Stomach smooth muscle (tissue), 2 donors: ENCODE measurements around the gene PWWP2B.
A peak's percentile ranks its signal among the peaks of the same experiment; 100 is the strongest.

Source experiments
- H3K27ac ChIP-seq: one replicate; pipeline ENCODE4 v1.7.0; 2013; ENCODE audit warnings: mild to moderate bottlenecking, low read length, inconsistent platforms
- H3K27me3 ChIP-seq, 2 donors: one replicate each; pipeline ENCODE4 v1.7.0; 2013; ENCODE audit warnings: low read length in 2 of 2; ENCODE audit not compliant: insufficient read depth in 2 of 2, control insufficient read depth in 1 of 2
- H3K36me3 ChIP-seq, 2 donors: one replicate each; pipeline ENCODE4 v1.7.0; 2013; ENCODE audit warnings: low read length in 2 of 2; ENCODE audit not compliant: control insufficient read depth in 2 of 2, insufficient read depth in 2 of 2
- H3K4me1 ChIP-seq: one replicate; pipeline ENCODE4 v1.7.0; 2013; ENCODE audit warnings: low read length; ENCODE audit not compliant: control insufficient read depth, insufficient read depth
- H3K4me3 ChIP-seq, 2 donors: one replicate each; pipeline ENCODE4 v1.7.0; 2013; ENCODE audit warnings: low read length in 2 of 2
- H3K9ac ChIP-seq, 2 donors: one replicate each; pipeline ENCODE4 v1.7.0; 2013; ENCODE audit warnings: low read length in 2 of 2, mild to moderate bottlenecking in 1 of 2
- H3K9me3 ChIP-seq, 2 donors: one replicate each; pipeline ENCODE4 v1.7.0; 2013; ENCODE audit warnings: low read length in 2 of 2; ENCODE audit not compliant: control insufficient read depth in 2 of 2
- donor health status: healthy.
- donor health status: Pancreatic carcinoma.

PWWP2B gene

GRCh38 chr10:132459301-132460003, 62.5 kb downstream of the PWWP2B start:
- no peak overlapping the region for H3K4me3 ChIP-seq
- peaks cover 25% of the 10 kb centered on the region for H3K4me1 ChIP-seq
- no peaks in the 10 kb centered on the region for H3K36me3 ChIP-seq
- no peak overlapping the region for H3K27ac ChIP-seq
- no peaks in the 10 kb centered on the region for H3K9me3 ChIP-seq
- no peak overlapping the region for H3K9ac ChIP-seq
- H3K27me3 ChIP-seq: no peaks in the 10 kb centered on the region

GRCh38 chr10:132460071-132460470, 63.1 kb downstream of the PWWP2B start:
- Histone ChIP-seq H3K9ac (no peak overlapping the region), H3K27me3 (no peaks in the 10 kb centered on the region), H3K4me3 (no peak overlapping the region), H3K9me3 (no peaks in the 10 kb centered on the region), H3K36me3 (no peaks in the 10 kb centered on the region), H3K27ac (no peak overlapping the region), H3K4me1 (peaks cover 31% of the 10 kb centered on the region)

- Histone ChIP-seq H3K27ac (no peak overlapping the region), H3K4me3 (no peak overlapping the region), H3K9ac (no peak overlapping the region), H3K4me1 (peaks cover 38% of the 10 kb centered on the region), H3K9me3 (no peaks in the 10 kb centered on the region), H3K36me3 (no peaks in the 10 kb centered on the region), H3K27me3 (no peaks in the 10 kb centered on the region)
These were observed 63.7 kb downstream of the PWWP2B start for GRCh38 chr10:132460691-132461090.

GRCh38 chr10:132461103-132461682, 64.2 kb downstream of the PWWP2B start:
- H3K4me1 ChIP-seq: peaks cover 43% of the 10 kb centered on the region

GRCh38 chr10:132461683-132462231, 64.8 kb downstream of the PWWP2B start:
- Histone ChIP-seq H3K36me3 (no peaks in the 10 kb centered on the region), H3K4me1 (peaks cover 48% of the 10 kb centered on the region), H3K9me3 (no peaks in the 10 kb centered on the region), H3K27ac (no peak overlapping the region), H3K4me3 (no peak overlapping the region), H3K27me3 (no peaks in the 10 kb centered on the region), H3K9ac (no peak overlapping the region)

More at GRCh38 chr10:132461103-132461682, 64.2 kb downstream of the PWWP2B start:
- Histone ChIP-seq H3K36me3 (no peaks in the 10 kb centered on the region), H3K9me3 (no peaks in the 10 kb centered on the region), H3K27me3 (no peaks in the 10 kb centered on the region), H3K27ac (no peak overlapping the region), H3K9ac (no peak overlapping the region), H3K4me3 (no peak overlapping the region)

GRCh38 chr10:132462463-132463332, 65.7 kb downstream of the PWWP2B start:
- no peaks in the 10 kb centered on the region for H3K27me3 ChIP-seq
- H3K4me3 ChIP-seq: no peak overlapping the region
- H3K27ac ChIP-seq: peak overlapping the region; percentile 99
- H3K9me3 ChIP-seq: no peaks in the 10 kb centered on the region
- peaks cover 58% of the 10 kb centered on the region for H3K4me1 ChIP-seq
- no peak overlapping the region for H3K9ac ChIP-seq
- no peaks in the 10 kb centered on the region for H3K36me3 ChIP-seq

GRCh38 chr10:132463333-132464255, 66.6 kb downstream of the PWWP2B start:
- H3K36me3 ChIP-seq: no peaks in the 10 kb centered on the region
- peak overlapping the region in 1 of 2 donors; percentile 37 for H3K9ac ChIP-seq
- H3K27ac ChIP-seq: peak overlapping the region; percentile 99
- H3K4me3 ChIP-seq: peak overlapping the region in 1 of 2 donors; percentile 40
- no peaks in the 10 kb centered on the region for H3K9me3 ChIP-seq
- H3K4me1 ChIP-seq: peaks cover 61% of the 10 kb centered on the region
- no peaks in the 10 kb centered on the region for H3K27me3 ChIP-seq

GRCh38 chr10:132464256-132465192, 67.5 kb downstream of the PWWP2B start:
- Histone ChIP-seq H3K9ac (peak overlapping the region; percentile 60 to 78), H3K36me3 (no peaks in the 10 kb centered on the region), H3K27me3 (no peaks in the 10 kb centered on the region), H3K9me3 (no peaks in the 10 kb centered on the region), H3K27ac (peak overlapping the region; percentile 99), H3K4me1 (peaks cover 64% of the 10 kb centered on the region), H3K4me3 (peak overlapping the region in 1 of 2 donors; percentile 40)

- no peaks in the 10 kb centered on the region for H3K9me3 ChIP-seq
- H3K9ac ChIP-seq: no peak overlapping the region
- H3K27me3 ChIP-seq: no peaks in the 10 kb centered on the region
- H3K4me3 ChIP-seq: peak overlapping the region in 1 of 2 donors; percentile 35
- no peaks in the 10 kb centered on the region for H3K36me3 ChIP-seq
- H3K4me1 ChIP-seq: peaks cover 71% of the 10 kb centered on the region
- H3K27ac ChIP-seq: peak overlapping the region; percentile 99
These were observed 68.3 kb downstream of the PWWP2B start for GRCh38 chr10:132465193-132465888.
